Endodermal cell (in vitro differentiated cells): Measurements from ENCODE around the gene HOTAIR. TPM values are rescaled to one million over a fixed set of nuclear protein-coding genes. Genes with fewer than 3 reads are reported as not detected.

ENCODE experiments used
- DNase-seq: peaks from one replicate; pipeline ENCODE4 v3.0.0-alpha.2; 2017
- H3K27ac ChIP-seq: 2 replicates; pipeline ENCODE4 v1.5.1; 2013; ENCODE audit warnings: mild to moderate bottlenecking, low read depth, low read length, moderate library complexity
- H3K27me3 ChIP-seq: 2 replicates; pipeline ENCODE4 v1.6.1; 2013; ENCODE audit warnings: mild to moderate bottlenecking, low read length, moderate library complexity; ENCODE audit not compliant: insufficient read depth, control insufficient read depth, poor library complexity, severe bottlenecking
- H3K36me3 ChIP-seq: 2 replicates; pipeline ENCODE4 v1.7.0; 2013; ENCODE audit warnings: mild to moderate bottlenecking, low read length, moderate library complexity; ENCODE audit not compliant: control insufficient read depth, insufficient read depth
- H3K4me1 ChIP-seq: one replicate; pipeline ENCODE4 v1.7.0; 2013; ENCODE audit warnings: low read length; ENCODE audit not compliant: control insufficient read depth, insufficient read depth
- H3K4me3 ChIP-seq: 2 replicates; pipeline ENCODE4 v1.5.1; 2013; ENCODE audit warnings: mild to moderate bottlenecking, low read length, moderate library complexity
- H3K9ac ChIP-seq: 2 replicates; pipeline ENCODE4 v1.6.1; 2013; ENCODE audit warnings: mild to moderate bottlenecking, low read length, moderate library complexity; ENCODE audit not compliant: poor library complexity, severe bottlenecking; ENCODE audit errors: extremely low read depth
- H3K9me3 ChIP-seq: 2 replicates; pipeline ENCODE4 v1.6.1; 2013; ENCODE audit warnings: mild to moderate bottlenecking, low read length, moderate library complexity; ENCODE audit not compliant: control insufficient read depth
- H3K27ac Mint-ChIP-seq: 2 replicates; pipeline ENCODE4 v1.8.0; 2020; ENCODE audit warnings: mixed read lengths
- H3K27me3 Mint-ChIP-seq: 2 replicates; pipeline ENCODE4 v1.8.0; 2021; ENCODE audit warnings: mild to moderate bottlenecking, mixed read lengths; ENCODE audit not compliant: insufficient read depth
- H3K36me3 Mint-ChIP-seq: 2 replicates; pipeline ENCODE4 v1.8.0; 2020; ENCODE audit warnings: low read depth, mixed read lengths
- H3K4me1 Mint-ChIP-seq: 2 replicates; pipeline ENCODE4 v1.8.0; 2020; ENCODE audit warnings: mixed read lengths
- H3K4me3 Mint-ChIP-seq: 2 replicates; pipeline ENCODE4 v1.8.0; 2020; ENCODE audit warnings: mild to moderate bottlenecking, moderate library complexity, mixed read lengths
- H3K9me3 Mint-ChIP-seq: 2 replicates; pipeline ENCODE4 v1.8.0; 2020; ENCODE audit warnings: mild to moderate bottlenecking, mixed read lengths
- CTCF ChIP-seq: fragments of 200-600 bp; sonication (generic); conservative IDR thresholded peaks from 2 replicates; pipeline ENCODE4 v1.5.0; 2021; ENCODE audit warnings: antibody characterized with exemption, mild to moderate bottlenecking
- WGBS, 2 experiments: methylation state at CpG; one replicate each; pipeline versions ENCODE4 v1.1.5 to v1.1.7; 2013; ENCODE audit warnings: missing lambda C conversion rate in 2 of 2, mixed read lengths in 1 of 2; ENCODE audit not compliant: insufficient coverage in 1 of 2, insufficient read length in 1 of 2; 5-methylcytosine and 5-hydroxymethylcytosine counted together
- total RNA-seq, 2 donors: library from RNA; stranded (reverse); fragmentation: NEBNext Ultra II Directional in 1 of 2; extraction: Animal tissue kit (Norgen Biotek cat#: 25700) in 1 of 2; gene quantifications; 2 replicates in 1 of 2; 3 replicates in 1 of 2; pipeline ENCODE4 v1.2.1, GENCODE V29; 2021

HOTAIR gene
- total RNA-seq, 2 donors from 2014 or later, result not detected

- Mint-ChIP-seq H3K27ac (no peak overlapping the region), H3K4me1 (no peaks in the 10 kb centered on the region), H3K36me3 (no peaks in the 10 kb centered on the region), H3K27me3 (peaks cover 99% of the 10 kb centered on the region), H3K9me3 (peaks cover 3% of the 10 kb centered on the region), H3K4me3 (no peak overlapping the region)
- H3K36me3 ChIP-seq, result no peaks in the 10 kb centered on the region
- no peaks in the 10 kb centered on the region for H3K9me3 ChIP-seq
- no peak for TF ChIP-seq CTCF
- no peak overlapping the region for H3K9ac ChIP-seq
- 21 to 30% methylated on average over 6 to 13 of the region's 14 CpGs for WGBS, 2 experiments
- DNase-seq, result no peak
- peaks cover 99% of the 10 kb centered on the region for H3K27me3 ChIP-seq
- no peak overlapping the region for H3K27ac ChIP-seq
- no peaks in the 10 kb centered on the region for H3K4me1 ChIP-seq
- no peak overlapping the region for H3K4me3 ChIP-seq
These were observed 37.1 kb upstream of the HOTAIR start for GRCh38 chr12:54011665-54012532.

- H3K27ac ChIP-seq, result no peak overlapping the region
- no peak overlapping the region for H3K9ac ChIP-seq
- no peak for TF ChIP-seq CTCF
- Mint-ChIP-seq H3K36me3 (no peaks in the 10 kb centered on the region), H3K9me3 (peaks cover 3% of the 10 kb centered on the region), H3K27me3 (peaks cover 99% of the 10 kb centered on the region), H3K4me1 (peaks cover 2% of the 10 kb centered on the region), H3K27ac (no peak overlapping the region), H3K4me3 (no peak overlapping the region)
- no peak for DNase-seq
- H3K4me3 ChIP-seq, result no peak overlapping the region
- H3K27me3 ChIP-seq, result peaks cover 99% of the 10 kb centered on the region
- H3K9me3 ChIP-seq, result no peaks in the 10 kb centered on the region
- no peaks in the 10 kb centered on the region for H3K4me1 ChIP-seq
- H3K36me3 ChIP-seq, result no peaks in the 10 kb centered on the region
- 12 to 13% methylated on average over 10 to 13 of the region's 17 CpGs for WGBS, 2 experiments
These were observed 36.4 kb upstream of the HOTAIR start for GRCh38 chr12:54010972-54011664.

GRCh38 chr12:54010053-54010971, 35.6 kb upstream of the HOTAIR start:
- Mint-ChIP-seq H3K4me1 (peaks cover 3% of the 10 kb centered on the region), H3K27me3 (peaks cover 99% of the 10 kb centered on the region), H3K27ac (no peak overlapping the region), H3K36me3 (no peaks in the 10 kb centered on the region), H3K4me3 (no peak overlapping the region), H3K9me3 (peaks cover 3% of the 10 kb centered on the region)
- no peak for DNase-seq
- H3K36me3 ChIP-seq, result no peaks in the 10 kb centered on the region
- H3K27me3 ChIP-seq, result peaks cover 99% of the 10 kb centered on the region
- 4 to 17% methylated on average over 7 to 10 of the region's 10 CpGs for WGBS, 2 experiments
- H3K4me3 ChIP-seq, result no peak overlapping the region
- no peaks in the 10 kb centered on the region for H3K4me1 ChIP-seq
- peak overlapping the region; percentile 49 for H3K27ac ChIP-seq
- no peak overlapping the region for H3K9ac ChIP-seq
- no peaks in the 10 kb centered on the region for H3K9me3 ChIP-seq
- TF ChIP-seq CTCF, result no peak
